Suprapubic skin (tissue), 4 donors: Measurements from ENCODE around the gene SPDYE16.
"Not testable (repeated sequence)": the region's sequence is repeated elsewhere in the genome, so short reads cannot be mapped to it uniquely, and the experiment has no call there.

ENCODE experiments used
- EP300 ChIP-seq: sonication (generic); formaldehyde crosslinking; IDR thresholded peaks from one replicate; pipeline ENCODE4 v1.6.1; 2017; ENCODE audit warnings: antibody characterized with exemption
- POLR2A ChIP-seq, 2 donors: fragments of 450-650 bp; IDR thresholded peaks; one replicate each; pipeline ENCODE4 v1.6.1; 2017; ENCODE audit warnings: antibody characterized with exemption in 2 of 2, mild to moderate bottlenecking in 2 of 2, moderate library complexity in 2 of 2
- POLR2AphosphoS5 ChIP-seq, 3 donors: sonication (generic); formaldehyde crosslinking; IDR thresholded peaks; one replicate each; pipeline ENCODE4 v1.6.1; 2017; ENCODE audit warnings: antibody characterized with exemption in 3 of 3
- TF ChIP-seq, protein P1 (sequence below), 2 donors: fragments of 200-600 bp in 1 of 2; fragments of 450-650 bp in 1 of 2; sonication (generic) in 1 of 2; IDR thresholded peaks; one replicate each; pipeline ENCODE4 v1.5.1; 2016 to 2019; ENCODE audit warnings: antibody characterized with exemption in 2 of 2, mild to moderate bottlenecking in 1 of 2, moderate library complexity in 1 of 2

DNA sequence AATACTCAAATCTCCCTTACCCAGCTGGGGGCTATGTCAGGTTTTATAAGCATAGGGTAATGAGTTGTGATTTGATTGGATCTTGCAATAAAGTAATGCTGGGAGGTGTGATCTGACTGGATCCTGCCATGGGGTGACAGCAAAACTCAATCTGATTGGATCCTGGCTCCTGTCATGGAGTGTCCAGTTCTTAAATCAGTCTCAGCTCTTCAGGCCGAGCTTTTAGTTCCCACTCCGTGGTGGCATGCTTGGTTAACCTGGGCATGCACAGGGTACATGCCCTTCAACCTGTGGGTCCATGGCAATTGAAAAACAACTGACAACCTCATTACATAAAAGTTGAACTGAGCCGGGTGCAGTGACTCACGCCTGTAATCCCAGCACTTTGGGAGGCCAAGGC is 16.9 kb downstream of the SPDYE16 start:
- TF ChIP-seq, protein P1, sequence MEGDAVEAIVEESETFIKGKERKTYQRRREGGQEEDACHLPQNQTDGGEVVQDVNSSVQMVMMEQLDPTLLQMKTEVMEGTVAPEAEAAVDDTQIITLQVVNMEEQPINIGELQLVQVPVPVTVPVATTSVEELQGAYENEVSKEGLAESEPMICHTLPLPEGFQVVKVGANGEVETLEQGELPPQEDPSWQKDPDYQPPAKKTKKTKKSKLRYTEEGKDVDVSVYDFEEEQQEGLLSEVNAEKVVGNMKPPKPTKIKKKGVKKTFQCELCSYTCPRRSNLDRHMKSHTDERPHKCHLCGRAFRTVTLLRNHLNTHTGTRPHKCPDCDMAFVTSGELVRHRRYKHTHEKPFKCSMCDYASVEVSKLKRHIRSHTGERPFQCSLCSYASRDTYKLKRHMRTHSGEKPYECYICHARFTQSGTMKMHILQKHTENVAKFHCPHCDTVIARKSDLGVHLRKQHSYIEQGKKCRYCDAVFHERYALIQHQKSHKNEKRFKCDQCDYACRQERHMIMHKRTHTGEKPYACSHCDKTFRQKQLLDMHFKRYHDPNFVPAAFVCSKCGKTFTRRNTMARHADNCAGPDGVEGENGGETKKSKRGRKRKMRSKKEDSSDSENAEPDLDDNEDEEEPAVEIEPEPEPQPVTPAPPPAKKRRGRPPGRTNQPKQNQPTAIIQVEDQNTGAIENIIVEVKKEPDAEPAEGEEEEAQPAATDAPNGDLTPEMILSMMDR (IDR thresholded peaks at IDR 0.05), result not testable (repeated sequence)
- not testable (repeated sequence) for TF ChIP-seq POLR2A (IDR thresholded peaks at IDR 0.05); POLR2AphosphoS5 (IDR thresholded peaks at IDR 0.05); EP300
